Neural progenitor cell (in vitro differentiated cells): Measurements from ENCODE around the gene BCAR1.

Source experiments
- CTCF ChIP-seq: fragments of 200-600 bp; sonication (generic); IDR thresholded peaks from 2 replicates; pipeline ENCODE4 v1.5.1; 2017; ENCODE audit warnings: antibody characterized with exemption, mild to moderate bottlenecking
- EZH2phosphoT487 ChIP-seq: fragments of 200-600 bp; sonication (generic); IDR thresholded peaks from 2 replicates; pipeline ENCODE4 v1.6.1; 2017; ENCODE audit warnings: antibody characterized with exemption

- TF ChIP-seq CTCF (no peak), EZH2phosphoT487 (no peak)
Measured at GRCh38 chr16:75267631-75268264, 16.3 kb upstream of the BCAR1 start.
